Body of pancreas (tissue), 4 donors: Measurements from ENCODE around the gene S100A1.

Experiments
- CTCF ChIP-seq, 7 experiments: fragments of 450-650 bp in 4 of 7; fragments of 200-600 bp in 3 of 7; sonication (generic) in 3 of 7; IDR thresholded peaks; one replicate each; pipeline ENCODE4 v1.5.1; 2016 to 2019; ENCODE audit warnings: antibody characterized with exemption in 7 of 7
- POLR2A ChIP-seq, 3 donors: fragments of 450-650 bp; IDR thresholded peaks; one replicate each; pipeline ENCODE4 v1.6.1; 2016; ENCODE audit warnings: antibody characterized with exemption in 3 of 3, mild to moderate bottlenecking in 2 of 3

- TF ChIP-seq POLR2A (IDR thresholded peaks at IDR 0.05) (no peak), CTCF (IDR thresholded peaks at IDR 0.05) (no peak)
Measured at GRCh38 chr1:153639280-153639679, 11.0 kb downstream of the S100A1 start.
